Activated CD8-positive, alpha-beta T cell treated with anti-CD3 and anti-CD28 coated beads for 36 hours (primary cell): ENCODE measurements around the gene PCSK5. TPM values are rescaled to one million over a fixed set of nuclear protein-coding genes. Genes with fewer than 3 reads are reported as not detected.
A peak's percentile ranks its signal among the peaks of the same experiment; 100 is the strongest.
"Not testable (repeated sequence)": the region's sequence is repeated elsewhere in the genome, so short reads cannot be mapped to it uniquely, and the experiment has no call there.

ENCODE experiments used
- ATAC-seq: fragments of 200-7000 bp; cut with Tn5 transposase; one replicate; pipeline ENCODE4 v1.10.0; 2021; ENCODE audit warnings: mild to moderate bottlenecking, moderate library complexity
- CTCF ChIA-PET: fragments of 350-600 bp; sonication (Branson Sonifier 250); formaldehyde crosslinking; loops from one replicate; lab custom pipeline; 2021; ENCODE audit warnings: antibody characterized with exemption; lab: Charles Lee
- POLR2A ChIA-PET: fragments of 350-600 bp; sonication (Branson Sonifier 250); formaldehyde crosslinking; loops from one replicate; lab custom pipeline; 2021; ENCODE audit warnings: antibody characterized with exemption; lab: Charles Lee
- DNase-seq: peaks from one replicate; pipeline ENCODE4 v3.0.0-alpha.2; 2020
- H3K27ac Mint-ChIP-seq: one replicate; pipeline ENCODE4 v1.8.0; 2021; ENCODE audit warnings: mild to moderate bottlenecking, mixed read lengths
- H3K27me3 Mint-ChIP-seq: one replicate; pipeline ENCODE4 v1.8.0; 2021; ENCODE audit warnings: mixed read lengths
- H3K36me3 Mint-ChIP-seq: one replicate; pipeline ENCODE4 v1.8.0; 2021; ENCODE audit warnings: low read depth, mixed read lengths
- H3K4me1 Mint-ChIP-seq: one replicate; pipeline ENCODE4 v1.8.0; 2021; ENCODE audit warnings: low read depth, mixed read lengths
- H3K4me3 Mint-ChIP-seq: one replicate; pipeline ENCODE4 v1.8.0; 2021; ENCODE audit warnings: mild to moderate bottlenecking, moderate library complexity, mixed read lengths
- H3K9me3 Mint-ChIP-seq: one replicate; pipeline ENCODE4 v1.8.0; 2021; ENCODE audit warnings: mixed read lengths
- intact Hi-C: fragments of 100-400 bp; cut with micrococcal nuclease; formaldehyde crosslinking; loops from one replicate; pipeline ENCODE4 v1.10.0; 2022
- total RNA-seq, 2 experiments: library from RNA; stranded (reverse); gene quantifications; one replicate each; pipeline ENCODE4 v1.2.3, GENCODE V29; 2021
- TF ChIP-seq, protein P1 (sequence below): fragments of 200-600 bp; IDR thresholded peaks from one replicate; pipeline ENCODE4 v1.8.0; 2022; ENCODE audit warnings: antibody characterized with exemption, mild to moderate bottlenecking

Gene PCSK5
- total RNA-seq, 2 experiments from 2014 or later, result 4.7 to 5.2 TPM

GRCh38 chr9:75896193-75896592 is 5.7 kb downstream of the PCSK5 start:
- CTCF ChIA-PET, result no interaction called here
- Mint-ChIP-seq H3K27ac (no peak overlapping the region), H3K9me3 (peaks cover 3% of the 10 kb centered on the region), H3K36me3 (peaks cover 5% of the 10 kb centered on the region), H3K27me3 (no peaks in the 10 kb centered on the region), H3K4me3 (no peak overlapping the region), H3K4me1 (peaks cover 45% of the 10 kb centered on the region)
- intact Hi-C loops, result no loop called here
- POLR2A ChIA-PET, result interaction anchor here (0.6 kb wide), 1 partner anchor 34 kb away, joined by 3 read pairs; no protein-coding TSS in a partner anchor
- no peak for ATAC-seq
- TF ChIP-seq, protein P1, sequence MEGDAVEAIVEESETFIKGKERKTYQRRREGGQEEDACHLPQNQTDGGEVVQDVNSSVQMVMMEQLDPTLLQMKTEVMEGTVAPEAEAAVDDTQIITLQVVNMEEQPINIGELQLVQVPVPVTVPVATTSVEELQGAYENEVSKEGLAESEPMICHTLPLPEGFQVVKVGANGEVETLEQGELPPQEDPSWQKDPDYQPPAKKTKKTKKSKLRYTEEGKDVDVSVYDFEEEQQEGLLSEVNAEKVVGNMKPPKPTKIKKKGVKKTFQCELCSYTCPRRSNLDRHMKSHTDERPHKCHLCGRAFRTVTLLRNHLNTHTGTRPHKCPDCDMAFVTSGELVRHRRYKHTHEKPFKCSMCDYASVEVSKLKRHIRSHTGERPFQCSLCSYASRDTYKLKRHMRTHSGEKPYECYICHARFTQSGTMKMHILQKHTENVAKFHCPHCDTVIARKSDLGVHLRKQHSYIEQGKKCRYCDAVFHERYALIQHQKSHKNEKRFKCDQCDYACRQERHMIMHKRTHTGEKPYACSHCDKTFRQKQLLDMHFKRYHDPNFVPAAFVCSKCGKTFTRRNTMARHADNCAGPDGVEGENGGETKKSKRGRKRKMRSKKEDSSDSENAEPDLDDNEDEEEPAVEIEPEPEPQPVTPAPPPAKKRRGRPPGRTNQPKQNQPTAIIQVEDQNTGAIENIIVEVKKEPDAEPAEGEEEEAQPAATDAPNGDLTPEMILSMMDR, result no peak
- no peak for DNase-seq

GRCh38 chr9:75900893-75901524 is 10.5 kb downstream of the PCSK5 start:
- POLR2A ChIA-PET, intact Hi-C loops, ATAC-seq, H3K36me3 Mint-ChIP-seq, H3K9me3 Mint-ChIP-seq, H3K27me3 Mint-ChIP-seq, H3K27ac Mint-ChIP-seq, H3K4me3 Mint-ChIP-seq, DNase-seq, CTCF ChIA-PET: not testable (repeated sequence)
- H3K4me1 Mint-ChIP-seq, result peaks cover 33% of the 10 kb centered on the region

GRCh38 chr9:75903785-75904360 is 13.4 kb downstream of the PCSK5 start:
- DNase-seq (peak; percentile 13), ATAC-seq (no peak)
- no peak overlapping the region for H3K4me3 Mint-ChIP-seq
- ChIA-PET CTCF (no interaction called here), POLR2A (no interaction called here)
- H3K27me3 Mint-ChIP-seq, result no peaks in the 10 kb centered on the region
- H3K27ac Mint-ChIP-seq, result no peak overlapping the region
- H3K9me3 Mint-ChIP-seq, result peaks cover 3% of the 10 kb centered on the region
- H3K36me3 Mint-ChIP-seq, result peaks cover 6% of the 10 kb centered on the region
- TF ChIP-seq, protein P1, result no peak
- intact Hi-C loops, result no loop called here
- peaks cover 31% of the 10 kb centered on the region for H3K4me1 Mint-ChIP-seq

DNA sequence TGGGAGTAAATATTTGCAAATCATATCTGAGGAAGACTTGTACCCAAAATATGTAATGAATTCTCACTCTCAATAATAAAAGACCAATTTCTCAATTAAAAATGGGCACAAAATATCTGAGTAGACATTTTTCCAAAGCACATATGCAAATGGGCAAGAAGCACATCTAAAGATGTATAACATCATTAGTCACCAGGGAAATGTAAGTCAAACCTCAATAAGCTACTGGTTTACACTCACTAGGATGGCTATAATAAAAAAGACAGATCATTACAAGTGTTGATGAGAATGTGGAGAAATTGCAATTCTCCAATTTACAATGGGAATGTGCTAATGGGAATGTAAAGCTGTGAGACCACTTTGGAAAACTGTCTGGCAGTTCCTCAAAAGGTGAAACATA is 13.9 kb downstream of the PCSK5 start:
- ATAC-seq (peak; percentile 30), DNase-seq (no peak)
- ChIA-PET POLR2A (no interaction called here), CTCF (no interaction called here)
- Mint-ChIP-seq H3K36me3 (peaks cover 6% of the 10 kb centered on the region), H3K9me3 (peaks cover 3% of the 10 kb centered on the region), H3K27me3 (no peaks in the 10 kb centered on the region), H3K4me3 (no peak overlapping the region), H3K4me1 (peaks cover 28% of the 10 kb centered on the region), H3K27ac (no peak overlapping the region)
- intact Hi-C loops, result no loop called here
- TF ChIP-seq, protein P1, result no peak

- DNase-seq, result no peak
- Mint-ChIP-seq H3K4me1 (peaks cover 40% of the 10 kb centered on the region), H3K36me3 (no peaks in the 10 kb centered on the region)
Observed at GRCh38 chr9:75906531-75906930, 16.1 kb downstream of the PCSK5 start.

More at GRCh38 chr9:75906531-75906930, 16.1 kb downstream of the PCSK5 start:
- Mint-ChIP-seq H3K9me3 (no peaks in the 10 kb centered on the region), H3K4me3 (no peak overlapping the region), H3K27me3 (no peaks in the 10 kb centered on the region), H3K27ac (no peak overlapping the region)
- ChIA-PET CTCF (interaction anchor here (0.6 kb wide), 1 partner anchor 133 kb away, joined by 4 read pairs; no protein-coding TSS in a partner anchor), POLR2A (no interaction called here)
- no peak for ATAC-seq
- TF ChIP-seq, protein P1, result no peak
- intact Hi-C loops, result no loop called here
